AG09309 (cell line): ENCODE results near the gene SLC12A9.

Experiments
- DNase-seq: peaks from one replicate; pipeline ENCODE4 v3.0.0-alpha.2; 2010; ENCODE audit warnings: low read depth
- H3K4me3 ChIP-seq: 2 replicates; pipeline ENCODE4 v1.5.1; 2011; ENCODE audit warnings: mild to moderate bottlenecking, low read depth, low read length, moderate library complexity; ENCODE audit not compliant: control insufficient read depth
- CTCF ChIP-seq: IDR thresholded peaks from 2 replicates; pipeline ENCODE4 v1.5.1; 2011; ENCODE audit warnings: mild to moderate bottlenecking, low read depth, low read length, inconsistent platforms; ENCODE audit not compliant: insufficient read depth, control insufficient read depth; ENCODE audit errors: missing control alignments

Gene SLC12A9

GRCh38 chr7:100893910-100894721 is 41.6 kb downstream of the SLC12A9 start:
- no peak for TF ChIP-seq CTCF
- DNase-seq, result no peak
- H3K4me3 ChIP-seq, result no peak overlapping the region

- H3K4me3 ChIP-seq, result peak overlapping the region; percentile 49
- peak; percentile 88 for TF ChIP-seq CTCF
- DNase-seq, result no peak
Measured at GRCh38 chr7:100894860-100895700, 42.6 kb downstream of the SLC12A9 start.

- H3K4me3 ChIP-seq, result peak within 1 kb of the TSS; percentile 49
- no peak for DNase-seq
- no peak for TF ChIP-seq CTCF
Measured at GRCh38 chr7:100895701-100895955, 43.1 kb downstream of the SLC12A9 start, which contains the start of gene ACHE. ACHE (minus strand) TSS chr7:100895888; CDS start chr7:100894232, 1,656 bp downstream.

- no peak for TF ChIP-seq CTCF
- H3K4me3 ChIP-seq, result no peak overlapping the region
- no peak for DNase-seq
Measured at GRCh38 chr7:100895956-100896731, 43.6 kb downstream of the SLC12A9 start.

GRCh38 chr7:100896732-100897608 is 44.5 kb downstream of the SLC12A9 start:
- H3K4me3 ChIP-seq, result no peak overlapping the region
- DNase-seq, result no peak
- peak; percentile 72 for TF ChIP-seq CTCF
